SU-DHL-6 (cell line): Measurements from ENCODE around the gene RELN.

Experiments
- H2AFZ ChIP-seq: fragments of 200-600 bp; sonication (generic); 2 replicates; pipeline ENCODE4 v1.6.1; 2014; ENCODE audit warnings: low read depth, mild to moderate bottlenecking, moderate library complexity, mixed read lengths, antibody characterized with exemption, low read length; ENCODE audit not compliant: severe bottlenecking
- H3F3A ChIP-seq: fragments of 200-600 bp; shearing (Covaris generic); 2 replicates; pipeline ENCODE4 v1.6.0; 2016; ENCODE audit warnings: antibody characterized with exemption, mild to moderate bottlenecking; ENCODE audit not compliant: insufficient read depth
- H3K27ac ChIP-seq: fragments of 200-600 bp; sonication (generic); 2 replicates; pipeline ENCODE4 v1.5.1; 2016; ENCODE audit warnings: low read depth, mild to moderate bottlenecking, low read length, moderate library complexity, mixed read lengths
- H3K27me3 ChIP-seq: fragments of 200-600 bp; sonication (generic), shearing (Covaris generic); 2 replicates; pipeline ENCODE4 v1.6.0; 2014; ENCODE audit warnings: mild to moderate bottlenecking, low read length
- H3K36me3 ChIP-seq: fragments of 200-600 bp; sonication (generic); 2 replicates; pipeline ENCODE4 v1.6.1; 2014; ENCODE audit warnings: mild to moderate bottlenecking, low read length, mixed read lengths
- H3K4me2 ChIP-seq: fragments of 300-600, 200-600 bp; shearing (Covaris generic), sonication (generic); 2 replicates; pipeline ENCODE4 v1.6.0; 2014; ENCODE audit warnings: low read length, low read depth, mild to moderate bottlenecking; ENCODE audit not compliant: poor library complexity, severe bottlenecking
- H3K4me3 ChIP-seq: fragments of 200-600 bp; sonication (generic); 2 replicates; pipeline ENCODE4 v1.5.1; 2014; ENCODE audit warnings: antibody characterized with exemption, low read length, mild to moderate bottlenecking, mixed read lengths; ENCODE audit not compliant: insufficient read depth, poor library complexity, severe bottlenecking
- H3K79me2 ChIP-seq: fragments of 200-600 bp; sonication (generic); 2 replicates; pipeline ENCODE4 v1.6.1; 2014; ENCODE audit warnings: mild to moderate bottlenecking, low read length, moderate library complexity; ENCODE audit not compliant: insufficient read depth
- H3K9ac ChIP-seq: fragments of 200-600 bp; sonication (generic); 2 replicates; pipeline ENCODE4 v1.7.0; 2014; ENCODE audit warnings: mild to moderate bottlenecking, low read length
- H3K9me2 ChIP-seq: fragments of 200-600 bp; sonication (generic); replicated peaks from 2 replicates; pipeline ENCODE4 v1.6.1; 2014; ENCODE audit warnings: low read length; ENCODE audit not compliant: insufficient read depth
- H3K9me3 ChIP-seq: fragments of 200-600 bp; sonication (generic); 2 replicates; pipeline ENCODE4 v1.6.1; 2014; ENCODE audit warnings: low read length, mixed read lengths; ENCODE audit not compliant: insufficient read depth
- H4K20me1 ChIP-seq: fragments of 200-600 bp; sonication (generic); 2 replicates; pipeline ENCODE4 v1.6.1; 2014; ENCODE audit warnings: low read depth, mild to moderate bottlenecking, antibody characterized with exemption, low read length, moderate library complexity, mixed read lengths
- CTCF ChIP-seq: fragments of 200-600 bp; sonication (generic); IDR thresholded peaks from one replicate; pipeline ENCODE4 v1.5.1; 2017; ENCODE audit warnings: antibody characterized with exemption, mild to moderate bottlenecking, low read length, moderate library complexity; ENCODE audit not compliant: insufficient read depth, poor library complexity, severe bottlenecking
- EZH2phosphoT487 ChIP-seq: fragments of 200-600 bp; sonication (generic), shearing (Covaris generic); conservative IDR thresholded peaks from 2 replicates; pipeline ENCODE4 v1.6.1; 2018; ENCODE audit warnings: mild to moderate bottlenecking, antibody characterized with exemption, low read length, moderate library complexity, mixed read lengths

The RELN gene

DNA sequence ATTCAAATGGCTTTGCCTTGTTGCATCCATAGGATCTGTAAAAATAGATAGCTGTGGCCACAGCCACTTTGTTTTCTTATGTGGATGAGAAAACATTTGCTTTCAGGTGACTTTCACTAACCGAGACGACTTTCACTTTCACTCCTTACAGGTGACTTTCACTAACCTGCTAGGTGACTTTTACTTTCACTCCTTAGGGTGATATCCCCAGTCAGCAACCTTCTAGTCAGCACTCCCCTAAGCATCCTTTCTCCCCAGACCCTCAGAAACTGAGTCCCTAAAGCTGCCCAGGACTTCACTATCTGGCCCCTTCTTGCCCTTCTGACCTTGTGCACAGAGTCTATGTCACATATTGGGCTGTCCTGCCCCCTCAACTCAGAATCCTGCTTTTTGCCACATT, 177.5 kb downstream of the RELN start:
- Histone ChIP-seq H3K4me3 (no peak overlapping the region), H3K36me3 (no peaks in the 10 kb centered on the region), H3K9me2 (no peaks in the 10 kb centered on the region), H3K27me3 (no peaks in the 10 kb centered on the region), H3F3A (no peaks in the 10 kb centered on the region), H3K79me2 (no peaks in the 10 kb centered on the region), H4K20me1 (no peaks in the 10 kb centered on the region), H2AFZ (no peak overlapping the region), H3K4me2 (no peak overlapping the region), H3K9ac (no peak overlapping the region), H3K9me3 (no peaks in the 10 kb centered on the region), H3K27ac (no peak overlapping the region)
- TF ChIP-seq CTCF, result no peak
- no peak for TF ChIP-seq EZH2phosphoT487

- Histone ChIP-seq H3K9me2 (no peaks in the 10 kb centered on the region), H3K27ac (no peak overlapping the region), H3K79me2 (no peaks in the 10 kb centered on the region), H3K9me3 (no peaks in the 10 kb centered on the region), H3K4me3 (no peak overlapping the region), H3K36me3 (no peaks in the 10 kb centered on the region), H4K20me1 (no peaks in the 10 kb centered on the region), H2AFZ (no peak overlapping the region), H3K27me3 (no peaks in the 10 kb centered on the region), H3K4me2 (no peak overlapping the region), H3K9ac (no peak overlapping the region), H3F3A (no peaks in the 10 kb centered on the region)
- no peak for TF ChIP-seq EZH2phosphoT487
- TF ChIP-seq CTCF, result no peak
Observed at GRCh38 chr7:103811290-103811689, 178.2 kb downstream of the RELN start.

GRCh38 chr7:103810112-103810744, 179.2 kb downstream of the RELN start:
- TF ChIP-seq EZH2phosphoT487 (no peak), CTCF (no peak)
- H3K9me2 ChIP-seq, result no peaks in the 10 kb centered on the region
- H3K9ac ChIP-seq, result no peak overlapping the region
- no peaks in the 10 kb centered on the region for H3K9me3 ChIP-seq
- no peak overlapping the region for H2AFZ ChIP-seq
- H3K79me2 ChIP-seq, result no peaks in the 10 kb centered on the region
- H3K27ac ChIP-seq, result no peak overlapping the region
- H3K4me2 ChIP-seq, result no peak overlapping the region
- H4K20me1 ChIP-seq, result no peaks in the 10 kb centered on the region
- H3K27me3 ChIP-seq, result no peaks in the 10 kb centered on the region
- no peaks in the 10 kb centered on the region for H3F3A ChIP-seq
- no peaks in the 10 kb centered on the region for H3K36me3 ChIP-seq
- H3K4me3 ChIP-seq, result no peak overlapping the region
